ENCODE results near the gene ZMYND15.

DNA sequence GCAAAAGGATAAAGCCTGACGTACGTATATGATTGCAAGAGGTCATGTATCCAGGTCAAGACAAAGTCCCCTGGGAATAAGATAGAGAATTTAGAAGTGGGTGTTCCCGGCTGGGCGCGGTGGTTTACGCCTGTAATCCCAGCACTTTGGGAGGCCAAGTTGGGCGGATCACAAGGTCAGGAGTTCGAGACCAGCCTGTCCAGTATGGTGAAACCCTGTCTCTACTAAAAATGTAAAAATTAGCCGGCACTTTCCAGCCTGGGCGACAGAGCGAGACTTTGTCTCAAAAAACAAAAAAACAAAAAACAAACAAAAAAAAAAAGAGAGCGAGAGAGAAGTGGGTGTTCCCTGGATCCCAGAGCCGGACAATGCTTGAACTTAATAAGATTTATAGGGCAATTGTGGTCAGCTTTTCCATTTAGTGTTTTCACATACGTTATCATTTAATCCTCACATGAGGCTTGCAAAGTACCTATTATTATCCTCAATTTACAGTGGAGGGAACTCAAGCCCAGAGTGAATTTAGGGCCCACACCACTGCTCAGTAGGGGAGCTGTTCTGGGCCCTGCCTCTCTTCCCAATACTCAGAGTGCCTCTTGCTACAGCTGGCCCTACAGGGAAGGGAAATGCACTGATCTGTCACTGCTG is 48.6 kb downstream of the ZMYND15 start:
- TF ChIP-seq, protein P1, sequence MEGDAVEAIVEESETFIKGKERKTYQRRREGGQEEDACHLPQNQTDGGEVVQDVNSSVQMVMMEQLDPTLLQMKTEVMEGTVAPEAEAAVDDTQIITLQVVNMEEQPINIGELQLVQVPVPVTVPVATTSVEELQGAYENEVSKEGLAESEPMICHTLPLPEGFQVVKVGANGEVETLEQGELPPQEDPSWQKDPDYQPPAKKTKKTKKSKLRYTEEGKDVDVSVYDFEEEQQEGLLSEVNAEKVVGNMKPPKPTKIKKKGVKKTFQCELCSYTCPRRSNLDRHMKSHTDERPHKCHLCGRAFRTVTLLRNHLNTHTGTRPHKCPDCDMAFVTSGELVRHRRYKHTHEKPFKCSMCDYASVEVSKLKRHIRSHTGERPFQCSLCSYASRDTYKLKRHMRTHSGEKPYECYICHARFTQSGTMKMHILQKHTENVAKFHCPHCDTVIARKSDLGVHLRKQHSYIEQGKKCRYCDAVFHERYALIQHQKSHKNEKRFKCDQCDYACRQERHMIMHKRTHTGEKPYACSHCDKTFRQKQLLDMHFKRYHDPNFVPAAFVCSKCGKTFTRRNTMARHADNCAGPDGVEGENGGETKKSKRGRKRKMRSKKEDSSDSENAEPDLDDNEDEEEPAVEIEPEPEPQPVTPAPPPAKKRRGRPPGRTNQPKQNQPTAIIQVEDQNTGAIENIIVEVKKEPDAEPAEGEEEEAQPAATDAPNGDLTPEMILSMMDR (IDR thresholded peaks at IDR 0.05): no peak
- TF ChIP-seq POLR2A (IDR thresholded peaks at IDR 0.05): no peak

All from thyroid gland (tissue), 4 donors.